Astrocyte (in vitro differentiated cells and primary cell): ENCODE results near the gene KRT78.

Source experiments
- CTCF ChIP-seq: IDR thresholded peaks from 2 replicates; pipeline ENCODE4 v1.5.1; 2011; ENCODE audit warnings: low read depth, mild to moderate bottlenecking, inconsistent platforms, low read length, moderate library complexity; ENCODE audit not compliant: insufficient read depth
- EZH2 ChIP-seq: IDR thresholded peaks from 2 replicates; pipeline ENCODE4 v1.6.1; 2012; ENCODE audit warnings: mild to moderate bottlenecking, low read length, inconsistent platforms; ENCODE audit not compliant: insufficient read depth

- no peak for TF ChIP-seq CTCF
- no peak for TF ChIP-seq EZH2
Measured at GRCh38 chr12:52845946-52846345, 2.8 kb downstream of the KRT78 start.
